GM23338 (cell line): ENCODE data around the gene NPHP1. TPM values are rescaled to one million over a fixed set of nuclear protein-coding genes. Genes with fewer than 3 reads are reported as not detected.
A peak's percentile ranks its signal among the peaks of the same experiment; 100 is the strongest.
"Not testable (repeated sequence)": the region's sequence is repeated elsewhere in the genome, so short reads cannot be mapped to it uniquely, and the experiment has no call there.

Source experiments
- ATAC-seq: fragments of 200-7000 bp; cut with Tn5 transposase; 3 replicates; pipeline ENCODE4 v1.9.1; 2020
- DNase-seq: peaks from one replicate; pipeline ENCODE4 v3.0.0-alpha.2; 2015; ENCODE audit warnings: low spot score
- H2AFZ ChIP-seq: fragments of 200-600 bp; sonication (generic); 2 replicates; pipeline ENCODE4 v1.8.0; 2016; ENCODE audit warnings: antibody characterized with exemption, mild to moderate bottlenecking, moderate library complexity
- H3F3A ChIP-seq: fragments of 200-600 bp; sonication (generic); replicated peaks from 2 replicates; pipeline ENCODE4 v1.8.0; 2017; ENCODE audit warnings: antibody characterized with exemption, mixed run types, low read depth
- H3K27ac ChIP-seq: fragments of 200-600 bp; sonication (generic); 2 replicates; pipeline ENCODE4 v1.6.1; 2016; ENCODE audit warnings: low read depth
- H3K27me3 ChIP-seq: fragments of 200-600 bp; sonication (generic); 2 replicates; pipeline ENCODE4 v1.8.0; 2016; ENCODE audit warnings: mild to moderate bottlenecking, mixed run types, moderate library complexity; ENCODE audit not compliant: insufficient read depth
- H3K36me3 ChIP-seq: fragments of 200-600 bp; sonication (generic); 2 replicates; pipeline ENCODE4 v1.8.0; 2016; ENCODE audit warnings: mild to moderate bottlenecking; ENCODE audit not compliant: insufficient read depth
- H3K4me1 ChIP-seq: fragments of 200-600 bp; sonication (generic); 2 replicates; pipeline ENCODE4 v1.8.0; 2016; ENCODE audit warnings: mild to moderate bottlenecking, moderate library complexity; ENCODE audit not compliant: insufficient read depth
- H3K4me2 ChIP-seq: fragments of 200-600 bp; sonication (generic); 2 replicates; pipeline ENCODE4 v1.7.1; 2017; ENCODE audit warnings: mixed run types
- H3K4me3 ChIP-seq: fragments of 200-600 bp; sonication (generic); 2 replicates; pipeline ENCODE4 v1.6.1; 2016; ENCODE audit warnings: mixed run types
- H3K79me2 ChIP-seq: fragments of 200-600 bp; sonication (generic); replicated peaks from 2 replicates; pipeline ENCODE4 v1.8.0; 2017; ENCODE audit warnings: mild to moderate bottlenecking; ENCODE audit not compliant: insufficient read depth
- H3K9me2 ChIP-seq: fragments of 200-600 bp; sonication (generic); 2 replicates; pipeline ENCODE4 v1.8.0; 2017; ENCODE audit not compliant: insufficient read depth
- H4K20me1 ChIP-seq: fragments of 200-600 bp; sonication (generic); replicated peaks from 2 replicates; pipeline ENCODE4 v1.8.0; 2017; ENCODE audit warnings: mild to moderate bottlenecking; ENCODE audit not compliant: insufficient read depth
- H3K27ac Mint-ChIP-seq: 2 replicates; pipeline ENCODE4 v1.8.0; 2020; ENCODE audit warnings: inconsistent platforms, mild to moderate bottlenecking, moderate library complexity, mixed read lengths
- H3K27me3 Mint-ChIP-seq: 3 replicates; pipeline ENCODE4 v1.8.0; 2022; ENCODE audit warnings: low read depth, mild to moderate bottlenecking, moderate library complexity, mixed read lengths, inconsistent platforms; ENCODE audit not compliant: insufficient read depth, poor library complexity
- H3K36me3 Mint-ChIP-seq: 3 replicates; pipeline ENCODE4 v1.8.0; 2021; ENCODE audit warnings: low read depth, mild to moderate bottlenecking, inconsistent platforms, moderate library complexity, mixed read lengths
- H3K4me1 Mint-ChIP-seq: 3 replicates; pipeline ENCODE4 v1.8.0; 2020; ENCODE audit warnings: mild to moderate bottlenecking, inconsistent platforms, mixed read lengths
- H3K4me3 Mint-ChIP-seq: 3 replicates; pipeline ENCODE4 v1.8.0; 2021; ENCODE audit warnings: moderate library complexity, mild to moderate bottlenecking, inconsistent platforms, mixed read lengths
- H3K9me3 Mint-ChIP-seq: 3 replicates; pipeline ENCODE4 v1.8.0; 2020; ENCODE audit warnings: moderate library complexity, mild to moderate bottlenecking, inconsistent platforms, mixed read lengths
- CREB1 ChIP-seq: fragments of 250-450 bp; sonication (Bioruptor Pico); IDR thresholded peaks from 2 replicates; pipeline ENCODE4 v1.5.0; 2020; ENCODE audit warnings: low read depth, mild to moderate bottlenecking, moderate library complexity
- JUNB ChIP-seq: IDR thresholded peaks from one replicate; pipeline ENCODE4 v1.6.1; 2016; ENCODE audit warnings: antibody characterized with exemption; ENCODE audit not compliant: unreplicated experiment
- POLR2AphosphoS5 ChIP-seq: IDR thresholded peaks from 2 replicates; pipeline ENCODE4 v1.6.1; 2016; ENCODE audit warnings: antibody characterized with exemption, low read depth
- STAT1 ChIP-seq: IDR thresholded peaks from one replicate; pipeline ENCODE4 v1.6.1; 2016; ENCODE audit warnings: antibody characterized with exemption; ENCODE audit not compliant: unreplicated experiment
- ZNF114 ChIP-seq: fragments of 250-450 bp; sonication (Bioruptor Pico); IDR thresholded peaks from 2 replicates; pipeline ENCODE4 v1.5.0; 2020; ENCODE audit warnings: mild to moderate bottlenecking, moderate library complexity
- ZNF331 ChIP-seq: fragments of 250-450 bp; sonication (Bioruptor Pico); IDR thresholded peaks from 2 replicates; pipeline ENCODE4 v1.5.0; 2020; ENCODE audit warnings: low read depth, mild to moderate bottlenecking, moderate library complexity
- polyA plus RNA-seq: library from polyadenylated mRNA; unstranded; fragments of >200 nt; fragmentation: Nextera tagmentation; extraction: Ambion mirVana; gene quantifications from 2 replicates; pipeline ENCODE4 v1.2.1, GENCODE V29; 2016
- total RNA-seq: library from RNA; depleted of rRNA; stranded (reverse); fragments of >200 nt; shearing (Covaris generic); gene quantifications from 2 replicates; pipeline ENCODE4 v1.2.3, GENCODE V29; 2014
- TF ChIP-seq, protein P1 (sequence below): IDR thresholded peaks from 2 replicates; pipeline ENCODE4 v1.6.1; 2016; ENCODE audit warnings: antibody characterized with exemption
- TF ChIP-seq, protein P2 (sequence below), 2 experiments: fragments of 200-600 bp in 1 of 2; sonication (generic) in 1 of 2; conservative IDR thresholded peaks; 2 replicates each; pipeline versions ENCODE4 v1.5.1 to v1.6.1; 2016 to 2017; ENCODE audit warnings: antibody characterized with exemption in 2 of 2, low read depth in 2 of 2, mild to moderate bottlenecking in 2 of 2, moderate library complexity in 1 of 2
- TF ChIP-seq, protein P3 (sequence below): fragments of 250-450 bp; sonication (Bioruptor Pico); IDR thresholded peaks from 2 replicates; pipeline ENCODE4 v1.5.0; 2020; ENCODE audit warnings: mild to moderate bottlenecking, moderate library complexity

Gene NPHP1
- total and polyA plus RNA-seq, 2 experiments from 2014 or later: 4.6 to 10.0 TPM

DNA sequence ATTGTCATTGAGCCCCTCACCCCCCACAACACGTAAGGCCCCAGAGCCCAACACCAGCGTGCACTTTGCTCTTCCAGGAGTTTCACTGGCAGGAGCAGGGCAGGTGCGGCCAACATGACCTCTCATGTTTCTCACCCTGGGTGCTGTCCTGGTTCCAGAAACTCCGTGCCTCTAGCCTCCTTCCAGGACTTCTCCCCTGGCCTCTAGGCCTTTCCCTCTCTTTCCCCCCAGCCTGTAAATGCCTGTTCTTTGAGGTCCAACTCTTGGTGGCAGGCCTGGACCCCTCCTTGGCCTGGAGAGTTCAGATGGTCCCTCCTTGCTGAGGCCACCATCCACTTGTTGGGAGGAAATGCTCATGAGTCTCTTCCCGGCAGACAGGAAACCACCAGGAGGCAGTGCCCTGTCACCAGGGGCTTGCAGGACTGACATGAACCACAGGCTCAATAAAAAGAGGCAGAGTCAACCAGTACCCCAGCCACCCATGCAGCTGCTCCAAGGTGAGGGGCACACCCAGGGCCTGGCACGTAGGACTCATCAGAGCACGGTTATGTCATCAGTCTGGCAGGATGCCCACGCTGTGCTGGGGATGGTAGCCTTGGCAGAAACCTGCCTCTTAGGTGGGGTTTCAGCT is 90.7 kb downstream of the NPHP1 start (continued):
- no peak for TF ChIP-seq STAT1

DNA sequence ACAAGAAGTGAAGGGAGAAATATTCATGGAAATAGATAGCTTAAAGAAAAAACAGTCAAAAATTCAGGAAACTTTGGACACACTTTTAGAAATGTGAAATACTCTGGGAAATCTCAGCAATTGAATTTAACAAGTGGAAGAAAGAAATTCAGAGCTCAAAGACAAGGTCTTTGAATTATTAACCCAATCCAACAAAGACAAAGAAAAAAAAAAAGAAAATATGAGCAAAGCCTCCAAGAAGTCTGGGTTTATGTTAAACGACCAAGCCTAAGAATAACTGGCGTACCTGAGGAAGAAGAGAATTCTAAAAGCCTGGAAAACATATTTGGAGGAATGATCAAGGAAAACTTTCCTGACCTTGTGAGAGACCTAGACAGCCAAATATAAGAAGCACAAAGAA is 96.5 kb downstream of the NPHP1 start:
- not testable (repeated sequence) for ATAC-seq, H3K4me3 Mint-ChIP-seq, H3K27me3 ChIP-seq, H3K36me3 ChIP-seq, H3K27me3 Mint-ChIP-seq, H3K36me3 Mint-ChIP-seq, H3K4me2 ChIP-seq, H3K27ac Mint-ChIP-seq, H3F3A ChIP-seq, H3K4me3 ChIP-seq, H3K79me2 ChIP-seq, H3K4me1 Mint-ChIP-seq, H3K4me1 ChIP-seq, H3K9me2 ChIP-seq, DNase-seq, H4K20me1 ChIP-seq, H3K27ac ChIP-seq
- H2AFZ ChIP-seq: peak overlapping the region; percentile 34; the same call in 1 of the 2 replicates
- peaks cover 11% of the 10 kb centered on the region; the same call in 2 of the 3 replicates for H3K9me3 Mint-ChIP-seq

DNA sequence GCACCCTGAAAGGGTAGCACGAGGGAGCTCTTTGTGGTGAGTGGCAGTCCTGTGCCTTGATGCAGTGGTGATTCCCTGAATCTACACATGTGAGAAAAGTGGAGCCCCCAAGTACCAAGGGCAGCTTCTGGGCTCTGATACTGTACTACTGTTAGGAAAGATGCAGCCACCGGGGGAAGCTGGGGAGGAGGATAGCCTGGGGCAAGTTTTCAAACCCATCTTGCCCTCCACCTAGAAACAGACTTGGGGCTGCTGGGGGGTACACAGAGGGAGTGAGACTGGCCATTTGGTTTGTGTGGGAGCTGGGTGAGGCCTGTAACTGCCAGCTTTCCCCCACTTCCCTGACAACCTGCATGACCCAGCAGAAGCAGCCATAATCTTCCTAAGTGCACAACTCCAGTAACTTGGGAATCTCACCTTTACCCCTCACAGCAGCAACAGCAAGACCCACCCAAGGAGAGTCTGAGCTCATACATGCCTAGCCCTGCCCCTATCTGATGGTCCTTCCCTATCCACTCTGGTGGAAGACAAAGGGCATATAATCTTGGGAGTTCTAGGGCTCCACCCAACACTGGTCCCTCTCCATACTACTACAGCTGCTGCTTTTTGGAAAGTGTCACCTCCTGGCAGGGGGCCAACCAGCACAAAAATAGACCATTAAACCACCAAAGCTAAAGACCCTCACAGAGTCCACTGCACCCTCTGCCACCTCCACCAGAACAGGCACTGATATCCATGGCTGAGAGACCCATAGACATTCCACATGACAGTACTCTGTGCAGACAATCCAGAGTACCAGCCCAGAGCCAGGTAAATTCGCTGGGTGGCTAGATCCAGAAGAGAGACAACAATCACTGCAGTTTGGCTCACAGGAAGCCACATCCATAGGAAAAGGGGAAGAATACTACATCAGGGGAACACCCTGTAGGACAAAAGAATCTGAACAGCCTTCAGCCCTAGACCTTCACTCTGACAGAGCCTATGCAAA is 97.4 kb downstream of the NPHP1 start:
- no peak overlapping the region for H3K27ac ChIP-seq
- no peaks in the 10 kb centered on the region for H3K4me1 ChIP-seq
- no peak overlapping the region for H3K4me3 Mint-ChIP-seq
- DNase-seq (no peak), ATAC-seq (no peak)
- H3K4me3 ChIP-seq: no peak overlapping the region
- H3K4me2 ChIP-seq: no peak overlapping the region
- peaks cover 2% of the 10 kb centered on the region; the same call in 1 of the 3 replicates for H3K4me1 Mint-ChIP-seq
- no peaks in the 10 kb centered on the region for H3K36me3 Mint-ChIP-seq
- H3K27me3 ChIP-seq: no peaks in the 10 kb centered on the region
- H3K9me3 Mint-ChIP-seq: peaks cover 11% of the 10 kb centered on the region; the same call in 2 of the 3 replicates
- H2AFZ ChIP-seq: no peak overlapping the region
- H3F3A ChIP-seq: no peaks in the 10 kb centered on the region
- H4K20me1 ChIP-seq: no peaks in the 10 kb centered on the region
- H3K36me3 ChIP-seq: no peaks in the 10 kb centered on the region
- H3K27me3 Mint-ChIP-seq: no peaks in the 10 kb centered on the region
- no peaks in the 10 kb centered on the region for H3K79me2 ChIP-seq
- H3K27ac Mint-ChIP-seq: no peak overlapping the region
- H3K9me2 ChIP-seq: no peaks in the 10 kb centered on the region
- no peak for TF ChIP-seq JUNB
- TF ChIP-seq ZNF331 (CRISPR knock-in tag): no peak
- TF ChIP-seq, protein P1, sequence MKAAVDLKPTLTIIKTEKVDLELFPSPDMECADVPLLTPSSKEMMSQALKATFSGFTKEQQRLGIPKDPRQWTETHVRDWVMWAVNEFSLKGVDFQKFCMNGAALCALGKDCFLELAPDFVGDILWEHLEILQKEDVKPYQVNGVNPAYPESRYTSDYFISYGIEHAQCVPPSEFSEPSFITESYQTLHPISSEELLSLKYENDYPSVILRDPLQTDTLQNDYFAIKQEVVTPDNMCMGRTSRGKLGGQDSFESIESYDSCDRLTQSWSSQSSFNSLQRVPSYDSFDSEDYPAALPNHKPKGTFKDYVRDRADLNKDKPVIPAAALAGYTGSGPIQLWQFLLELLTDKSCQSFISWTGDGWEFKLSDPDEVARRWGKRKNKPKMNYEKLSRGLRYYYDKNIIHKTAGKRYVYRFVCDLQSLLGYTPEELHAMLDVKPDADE: no peak
- TF ChIP-seq CREB1 (CRISPR knock-in tag): no peak
- no peak for TF ChIP-seq ZNF114
- no peak for TF ChIP-seq POLR2AphosphoS5
- TF ChIP-seq, protein P2, sequence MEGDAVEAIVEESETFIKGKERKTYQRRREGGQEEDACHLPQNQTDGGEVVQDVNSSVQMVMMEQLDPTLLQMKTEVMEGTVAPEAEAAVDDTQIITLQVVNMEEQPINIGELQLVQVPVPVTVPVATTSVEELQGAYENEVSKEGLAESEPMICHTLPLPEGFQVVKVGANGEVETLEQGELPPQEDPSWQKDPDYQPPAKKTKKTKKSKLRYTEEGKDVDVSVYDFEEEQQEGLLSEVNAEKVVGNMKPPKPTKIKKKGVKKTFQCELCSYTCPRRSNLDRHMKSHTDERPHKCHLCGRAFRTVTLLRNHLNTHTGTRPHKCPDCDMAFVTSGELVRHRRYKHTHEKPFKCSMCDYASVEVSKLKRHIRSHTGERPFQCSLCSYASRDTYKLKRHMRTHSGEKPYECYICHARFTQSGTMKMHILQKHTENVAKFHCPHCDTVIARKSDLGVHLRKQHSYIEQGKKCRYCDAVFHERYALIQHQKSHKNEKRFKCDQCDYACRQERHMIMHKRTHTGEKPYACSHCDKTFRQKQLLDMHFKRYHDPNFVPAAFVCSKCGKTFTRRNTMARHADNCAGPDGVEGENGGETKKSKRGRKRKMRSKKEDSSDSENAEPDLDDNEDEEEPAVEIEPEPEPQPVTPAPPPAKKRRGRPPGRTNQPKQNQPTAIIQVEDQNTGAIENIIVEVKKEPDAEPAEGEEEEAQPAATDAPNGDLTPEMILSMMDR (conservative IDR thresholded peaks at IDR 0.05; ENCODE audit: low read depth in 2 of 2): no peak
- TF ChIP-seq, protein P3, sequence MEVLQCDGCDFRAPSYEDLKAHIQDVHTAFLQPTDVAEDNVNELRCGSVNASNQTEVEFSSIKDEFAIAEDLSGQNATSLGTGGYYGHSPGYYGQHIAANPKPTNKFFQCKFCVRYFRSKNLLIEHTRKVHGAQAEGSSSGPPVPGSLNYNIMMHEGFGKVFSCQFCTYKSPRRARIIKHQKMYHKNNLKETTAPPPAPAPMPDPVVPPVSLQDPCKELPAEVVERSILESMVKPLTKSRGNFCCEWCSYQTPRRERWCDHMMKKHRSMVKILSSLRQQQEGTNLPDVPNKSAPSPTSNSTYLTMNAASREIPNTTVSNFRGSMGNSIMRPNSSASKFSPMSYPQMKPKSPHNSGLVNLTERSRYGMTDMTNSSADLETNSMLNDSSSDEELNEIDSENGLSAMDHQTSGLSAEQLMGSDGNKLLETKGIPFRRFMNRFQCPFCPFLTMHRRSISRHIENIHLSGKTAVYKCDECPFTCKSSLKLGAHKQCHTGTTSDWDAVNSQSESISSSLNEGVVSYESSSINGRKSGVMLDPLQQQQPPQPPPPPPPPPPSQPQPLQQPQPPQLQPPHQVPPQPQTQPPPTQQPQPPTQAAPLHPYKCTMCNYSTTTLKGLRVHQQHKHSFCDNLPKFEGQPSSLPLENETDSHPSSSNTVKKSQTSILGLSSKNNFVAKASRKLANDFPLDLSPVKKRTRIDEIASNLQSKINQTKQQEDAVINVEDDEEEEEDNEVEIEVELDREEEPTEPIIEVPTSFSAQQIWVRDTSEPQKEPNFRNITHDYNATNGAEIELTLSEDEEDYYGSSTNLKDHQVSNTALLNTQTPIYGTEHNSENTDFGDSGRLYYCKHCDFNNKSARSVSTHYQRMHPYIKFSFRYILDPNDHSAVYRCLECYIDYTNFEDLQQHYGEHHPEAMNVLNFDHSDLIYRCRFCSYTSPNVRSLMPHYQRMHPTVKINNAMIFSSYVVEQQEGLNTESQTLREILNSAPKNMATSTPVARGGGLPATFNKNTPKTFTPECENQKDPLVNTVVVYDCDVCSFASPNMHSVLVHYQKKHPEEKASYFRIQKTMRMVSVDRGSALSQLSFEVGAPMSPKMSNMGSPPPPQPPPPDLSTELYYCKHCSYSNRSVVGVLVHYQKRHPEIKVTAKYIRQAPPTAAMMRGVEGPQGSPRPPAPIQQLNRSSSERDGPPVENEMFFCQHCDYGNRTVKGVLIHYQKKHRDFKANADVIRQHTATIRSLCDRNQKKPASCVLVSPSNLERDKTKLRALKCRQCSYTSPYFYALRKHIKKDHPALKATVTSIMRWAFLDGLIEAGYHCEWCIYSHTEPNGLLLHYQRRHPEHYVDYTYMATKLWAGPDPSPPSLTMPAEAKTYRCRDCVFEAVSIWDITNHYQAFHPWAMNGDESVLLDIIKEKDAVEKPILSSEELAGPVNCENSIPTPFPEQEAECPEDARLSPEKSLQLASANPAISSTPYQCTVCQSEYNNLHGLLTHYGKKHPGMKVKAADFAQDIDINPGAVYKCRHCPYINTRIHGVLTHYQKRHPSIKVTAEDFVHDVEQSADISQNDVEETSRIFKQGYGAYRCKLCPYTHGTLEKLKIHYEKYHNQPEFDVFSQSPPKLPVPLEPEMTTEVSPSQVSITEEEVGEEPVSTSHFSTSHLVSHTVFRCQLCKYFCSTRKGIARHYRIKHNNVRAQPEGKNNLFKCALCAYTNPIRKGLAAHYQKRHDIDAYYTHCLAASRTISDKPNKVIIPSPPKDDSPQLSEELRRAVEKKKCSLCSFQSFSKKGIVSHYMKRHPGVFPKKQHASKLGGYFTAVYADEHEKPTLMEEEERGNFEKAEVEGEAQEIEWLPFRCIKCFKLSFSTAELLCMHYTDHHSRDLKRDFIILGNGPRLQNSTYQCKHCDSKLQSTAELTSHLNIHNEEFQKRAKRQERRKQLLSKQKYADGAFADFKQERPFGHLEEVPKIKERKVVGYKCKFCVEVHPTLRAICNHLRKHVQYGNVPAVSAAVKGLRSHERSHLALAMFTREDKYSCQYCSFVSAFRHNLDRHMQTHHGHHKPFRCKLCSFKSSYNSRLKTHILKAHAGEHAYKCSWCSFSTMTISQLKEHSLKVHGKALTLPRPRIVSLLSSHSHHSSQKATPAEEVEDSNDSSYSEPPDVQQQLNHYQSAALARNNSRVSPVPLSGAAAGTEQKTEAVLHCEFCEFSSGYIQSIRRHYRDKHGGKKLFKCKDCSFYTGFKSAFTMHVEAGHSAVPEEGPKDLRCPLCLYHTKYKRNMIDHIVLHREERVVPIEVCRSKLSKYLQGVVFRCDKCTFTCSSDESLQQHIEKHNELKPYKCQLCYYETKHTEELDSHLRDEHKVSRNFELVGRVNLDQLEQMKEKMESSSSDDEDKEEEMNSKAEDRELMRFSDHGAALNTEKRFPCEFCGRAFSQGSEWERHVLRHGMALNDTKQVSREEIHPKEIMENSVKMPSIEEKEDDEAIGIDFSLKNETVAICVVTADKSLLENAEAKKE: no peak
